GM12874 (cell line): ENCODE measurements around the gene ZNF256.

Source experiments
- TF ChIP-seq, protein P1 (sequence below): IDR thresholded peaks from 2 replicates; pipeline ENCODE4 v1.5.1; 2011; ENCODE audit warnings: low read depth, mild to moderate bottlenecking, control low read depth, low read length, moderate library complexity; ENCODE audit not compliant: insufficient read depth

The ZNF256 gene

DNA sequence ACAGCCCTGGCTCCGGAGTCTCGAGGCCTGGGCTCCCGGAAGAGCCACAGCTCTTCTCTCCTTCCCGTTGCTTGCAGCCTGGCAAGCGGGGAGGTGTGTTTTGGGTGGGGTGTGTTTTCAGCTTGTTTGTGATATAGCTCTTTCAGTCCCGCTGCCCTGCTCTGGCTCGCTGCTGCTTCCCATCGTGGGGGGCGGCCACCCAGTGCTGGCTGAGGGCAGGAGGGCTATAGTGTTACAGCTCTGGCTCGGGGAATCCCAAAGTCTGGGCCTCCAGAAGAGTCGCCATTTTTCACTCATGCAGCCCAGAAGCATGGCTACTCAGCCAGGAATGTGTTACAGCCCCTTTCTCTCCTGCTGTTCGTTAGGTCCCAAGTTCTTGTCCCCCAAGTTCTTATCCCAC, 2.2 kb upstream of the ZNF256 start:
- TF ChIP-seq, protein P1, sequence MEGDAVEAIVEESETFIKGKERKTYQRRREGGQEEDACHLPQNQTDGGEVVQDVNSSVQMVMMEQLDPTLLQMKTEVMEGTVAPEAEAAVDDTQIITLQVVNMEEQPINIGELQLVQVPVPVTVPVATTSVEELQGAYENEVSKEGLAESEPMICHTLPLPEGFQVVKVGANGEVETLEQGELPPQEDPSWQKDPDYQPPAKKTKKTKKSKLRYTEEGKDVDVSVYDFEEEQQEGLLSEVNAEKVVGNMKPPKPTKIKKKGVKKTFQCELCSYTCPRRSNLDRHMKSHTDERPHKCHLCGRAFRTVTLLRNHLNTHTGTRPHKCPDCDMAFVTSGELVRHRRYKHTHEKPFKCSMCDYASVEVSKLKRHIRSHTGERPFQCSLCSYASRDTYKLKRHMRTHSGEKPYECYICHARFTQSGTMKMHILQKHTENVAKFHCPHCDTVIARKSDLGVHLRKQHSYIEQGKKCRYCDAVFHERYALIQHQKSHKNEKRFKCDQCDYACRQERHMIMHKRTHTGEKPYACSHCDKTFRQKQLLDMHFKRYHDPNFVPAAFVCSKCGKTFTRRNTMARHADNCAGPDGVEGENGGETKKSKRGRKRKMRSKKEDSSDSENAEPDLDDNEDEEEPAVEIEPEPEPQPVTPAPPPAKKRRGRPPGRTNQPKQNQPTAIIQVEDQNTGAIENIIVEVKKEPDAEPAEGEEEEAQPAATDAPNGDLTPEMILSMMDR = no peak

DNA sequence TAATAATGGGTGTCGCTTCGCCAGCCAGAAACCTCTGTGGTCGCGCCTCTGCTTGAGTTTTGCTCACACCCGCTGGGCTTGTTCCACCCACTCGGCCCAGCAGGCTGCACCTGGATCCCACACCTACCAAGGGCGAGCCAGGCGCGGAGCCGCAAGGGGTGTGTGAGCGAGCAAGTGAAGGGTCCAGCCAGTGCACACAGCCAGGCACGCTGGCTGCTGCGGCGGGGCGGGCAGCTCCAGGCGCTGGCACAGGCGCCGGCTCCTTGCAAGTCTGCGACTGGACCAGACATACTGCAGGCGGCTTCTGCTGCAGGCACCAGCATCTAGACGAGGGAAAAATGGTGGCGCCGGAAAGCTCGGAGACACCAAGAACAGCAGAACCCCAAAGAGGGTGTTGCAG, 1.8 kb upstream of the ZNF256 start:
- TF ChIP-seq, protein P1 = no peak

DNA sequence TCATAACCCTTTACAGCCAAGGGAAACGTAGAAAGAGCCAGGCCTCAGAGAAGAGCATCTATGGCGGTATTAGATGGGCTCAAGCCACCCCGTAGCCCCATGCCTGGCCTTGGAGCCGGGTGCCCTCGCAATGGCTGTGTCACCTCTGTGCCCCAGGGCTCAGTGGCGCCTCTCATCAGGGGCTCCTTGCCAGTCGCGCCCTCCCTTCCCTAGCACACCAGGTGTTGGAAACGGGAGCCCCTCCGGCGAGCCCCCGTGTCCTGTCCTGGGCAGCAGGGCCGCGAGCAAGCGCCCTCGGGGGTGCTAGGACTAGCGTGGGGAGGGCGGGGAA, 453 bp downstream of the ZNF256 start:
- TF ChIP-seq, protein P1 = no peak

DNA sequence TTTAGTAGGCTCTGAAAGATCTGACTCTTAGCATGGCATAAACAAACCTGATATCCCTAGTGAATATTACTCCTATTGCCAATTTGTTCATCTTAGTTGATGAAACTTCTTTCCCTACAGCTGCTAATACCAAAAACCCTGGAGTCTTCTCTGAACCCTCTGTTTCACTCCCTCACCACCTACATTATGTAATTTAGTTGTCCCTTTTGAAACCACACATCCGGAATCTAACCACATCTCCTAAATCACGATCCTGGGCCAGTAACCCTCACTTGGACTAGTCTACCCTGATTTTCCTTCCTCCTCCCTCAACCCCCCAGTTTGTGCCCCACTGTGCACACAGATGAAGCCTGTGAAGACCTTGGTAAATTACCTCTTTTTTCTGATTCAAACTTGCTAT, 1.2 kb downstream of the ZNF256 start:
- TF ChIP-seq, protein P1 = no peak

DNA sequence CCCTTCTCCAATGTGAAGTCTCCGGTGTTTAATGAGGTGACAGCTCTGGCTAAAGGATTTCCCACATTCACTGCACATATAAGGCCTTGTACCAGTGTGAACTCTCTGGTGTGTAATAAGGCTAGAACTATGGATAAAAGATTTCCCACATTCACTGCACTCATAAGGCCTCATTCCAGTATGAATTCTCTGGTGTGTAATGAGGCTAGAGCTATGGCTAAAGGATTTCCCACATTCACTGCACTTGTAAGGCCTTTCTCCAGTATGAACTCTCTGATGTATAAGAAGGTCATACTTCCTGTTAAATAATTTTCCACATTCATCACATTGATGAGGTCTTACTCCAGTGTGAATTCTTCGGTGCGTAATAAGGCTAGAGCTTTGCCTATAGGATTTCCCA, 5.9 kb downstream of the ZNF256 start:
- TF ChIP-seq, protein P1 = no peak

DNA sequence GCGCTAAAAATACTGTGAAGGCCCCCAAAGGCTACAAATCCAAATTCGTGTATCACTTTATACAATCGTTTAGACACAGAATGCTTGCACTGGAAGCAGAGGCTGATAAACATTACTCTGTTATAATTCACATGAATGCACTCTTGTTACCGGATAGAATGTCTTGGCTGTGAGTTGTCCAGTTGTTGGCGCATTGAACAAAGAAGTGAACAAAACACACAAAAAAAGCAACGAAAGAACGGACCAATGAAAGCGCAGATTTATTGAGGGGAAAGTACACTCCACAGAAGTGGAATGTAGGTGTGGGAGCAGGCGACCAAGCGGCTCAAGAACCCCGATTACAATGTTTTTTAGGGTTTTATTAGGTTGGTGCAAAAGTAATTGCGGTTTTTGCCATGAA, 11.8 kb downstream of the ZNF256 start:
- TF ChIP-seq, protein P1 = no peak

DNA sequence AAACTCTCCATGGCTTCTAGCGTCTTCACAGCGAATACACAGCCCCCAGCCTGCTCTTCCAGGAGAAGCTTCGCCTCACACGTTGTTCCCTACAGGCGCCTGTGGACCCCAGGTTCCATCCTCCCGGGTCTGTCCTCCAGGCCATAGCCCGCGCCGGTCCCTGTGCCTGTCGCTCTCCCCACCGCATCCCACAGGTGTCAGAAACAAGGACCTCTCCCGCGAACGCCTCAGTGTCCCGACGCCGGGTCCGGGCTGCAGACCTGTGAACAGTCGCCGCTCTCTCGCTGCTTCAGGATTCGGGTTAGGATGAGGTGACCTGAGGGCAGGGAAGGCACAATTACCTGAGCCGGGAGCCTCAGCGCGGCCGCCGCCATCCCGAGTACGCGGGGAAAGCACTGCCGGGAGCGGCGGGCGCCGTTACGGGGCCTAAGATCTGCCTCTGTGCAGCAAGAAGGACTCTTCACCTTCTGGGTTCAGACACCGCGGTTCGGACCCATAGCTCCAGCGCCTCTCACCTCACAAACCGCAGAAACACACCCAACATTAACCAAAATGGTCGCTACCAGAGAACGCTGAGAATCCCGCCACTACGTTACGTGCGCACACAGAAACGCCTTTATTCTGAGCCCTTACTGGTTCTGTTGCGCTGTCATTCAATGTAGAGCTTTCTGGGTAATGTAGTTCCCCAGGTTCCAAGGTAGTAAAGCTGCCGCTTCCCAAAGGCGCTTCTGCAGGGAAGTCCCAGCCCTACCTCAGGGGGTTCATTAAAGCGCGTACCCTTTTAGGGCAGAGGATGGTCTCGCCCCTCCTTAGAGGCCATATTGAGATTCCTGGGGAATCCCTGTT, 12.5 kb downstream of the ZNF256 start, which contains the start of gene ZNF418:
TSS of gene ZNF418 (minus strand) at position 583 of the 846 bp plus-strand sequence. CDS start 1,580 bp downstream, outside the sequence.
- TF ChIP-seq, protein P1 = no peak

DNA sequence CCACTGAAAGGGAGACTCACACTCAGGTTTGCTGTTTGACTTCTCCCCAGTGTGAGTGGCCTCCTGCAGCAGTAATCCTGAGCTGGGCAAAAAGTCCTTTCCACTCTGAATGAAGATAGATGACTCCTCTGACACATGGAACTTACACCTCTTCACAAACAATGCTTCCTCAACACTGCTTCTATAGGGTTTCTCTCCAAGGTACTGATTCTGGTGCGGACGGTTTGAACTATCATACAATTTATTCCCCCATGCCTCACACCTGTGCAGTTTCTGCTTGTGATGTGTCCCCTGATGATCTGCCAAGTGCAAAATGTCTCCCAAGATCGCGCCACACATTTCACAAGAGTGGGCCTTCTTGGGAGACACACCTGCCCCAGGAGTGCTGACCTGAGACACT, 19.9 kb downstream of the ZNF256 start:
- TF ChIP-seq, protein P1 = no peak
